Bronchial epithelial cell (primary cell): ENCODE measurements around the gene NDUFB5. TPM values are rescaled to one million over a fixed set of nuclear protein-coding genes. Genes with fewer than 3 reads are reported as not detected.

Source experiments
- DNase-seq: peaks from one replicate; pipeline ENCODE4 v3.0.0-alpha.2; 2010; ENCODE audit warnings: low read depth
- FAIRE-seq: peaks from 2 replicates; lab custom pipeline; 2011; peaks lifted over from hg19 to GRCh38; lab: Jason Lieb, UNC
- H3K27me3 ChIP-seq: 2 replicates; pipeline ENCODE4 v1.5.1; 2011; ENCODE audit warnings: low read length; ENCODE audit not compliant: control insufficient read depth, insufficient read depth
- H3K36me3 ChIP-seq: 2 replicates; pipeline ENCODE4 v1.5.1; 2011; ENCODE audit warnings: low read length; ENCODE audit not compliant: control insufficient read depth, insufficient read depth
- H3K4me3 ChIP-seq: 2 replicates; pipeline ENCODE4 v1.5.1; 2011; ENCODE audit warnings: mild to moderate bottlenecking, low read depth, low read length, control low read depth
- total RNA-seq: library from RNA; depleted of rRNA; stranded (reverse); fragments of >200 nt; gene quantifications from 2 replicates; pipeline ENCODE4 v1.2.1, GENCODE V29; 2014
- TF ChIP-seq, protein P1 (sequence below): IDR thresholded peaks from 2 replicates; pipeline ENCODE4 v1.5.1; 2011; ENCODE audit warnings: mild to moderate bottlenecking, moderate library complexity, low read length, control low read depth, inconsistent platforms; ENCODE audit not compliant: insufficient read depth, severe bottlenecking

NDUFB5 gene
- total RNA-seq, 1 donor from 2014 or later, result 92.9 TPM

DNA sequence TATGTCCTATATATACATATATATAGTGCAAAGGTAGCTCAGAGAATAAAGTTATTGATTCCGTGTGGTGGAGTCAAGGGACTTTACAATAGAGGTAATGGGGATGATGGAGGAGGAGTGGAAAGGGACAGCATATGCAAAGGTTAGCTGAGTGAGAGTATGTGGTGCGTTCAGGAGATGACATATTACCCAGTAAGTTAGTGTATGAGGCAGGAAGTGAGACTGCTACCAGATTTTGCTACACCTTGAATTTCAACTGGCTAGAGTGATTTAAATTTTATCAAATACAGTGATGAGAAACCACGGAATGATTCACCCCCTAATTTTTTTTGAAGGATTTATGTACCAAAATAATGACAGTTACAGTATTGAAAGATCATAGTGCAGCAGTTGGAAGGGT lies 39.1 kb upstream of the NDUFB5 start:
- DNase-seq (no peak), FAIRE-seq (no peak)
- Histone ChIP-seq H3K27me3 (no peaks in the 10 kb centered on the region), H3K36me3 (no peaks in the 10 kb centered on the region), H3K4me3 (no peak overlapping the region)
- TF ChIP-seq, protein P1, sequence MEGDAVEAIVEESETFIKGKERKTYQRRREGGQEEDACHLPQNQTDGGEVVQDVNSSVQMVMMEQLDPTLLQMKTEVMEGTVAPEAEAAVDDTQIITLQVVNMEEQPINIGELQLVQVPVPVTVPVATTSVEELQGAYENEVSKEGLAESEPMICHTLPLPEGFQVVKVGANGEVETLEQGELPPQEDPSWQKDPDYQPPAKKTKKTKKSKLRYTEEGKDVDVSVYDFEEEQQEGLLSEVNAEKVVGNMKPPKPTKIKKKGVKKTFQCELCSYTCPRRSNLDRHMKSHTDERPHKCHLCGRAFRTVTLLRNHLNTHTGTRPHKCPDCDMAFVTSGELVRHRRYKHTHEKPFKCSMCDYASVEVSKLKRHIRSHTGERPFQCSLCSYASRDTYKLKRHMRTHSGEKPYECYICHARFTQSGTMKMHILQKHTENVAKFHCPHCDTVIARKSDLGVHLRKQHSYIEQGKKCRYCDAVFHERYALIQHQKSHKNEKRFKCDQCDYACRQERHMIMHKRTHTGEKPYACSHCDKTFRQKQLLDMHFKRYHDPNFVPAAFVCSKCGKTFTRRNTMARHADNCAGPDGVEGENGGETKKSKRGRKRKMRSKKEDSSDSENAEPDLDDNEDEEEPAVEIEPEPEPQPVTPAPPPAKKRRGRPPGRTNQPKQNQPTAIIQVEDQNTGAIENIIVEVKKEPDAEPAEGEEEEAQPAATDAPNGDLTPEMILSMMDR, result no peak

DNA sequence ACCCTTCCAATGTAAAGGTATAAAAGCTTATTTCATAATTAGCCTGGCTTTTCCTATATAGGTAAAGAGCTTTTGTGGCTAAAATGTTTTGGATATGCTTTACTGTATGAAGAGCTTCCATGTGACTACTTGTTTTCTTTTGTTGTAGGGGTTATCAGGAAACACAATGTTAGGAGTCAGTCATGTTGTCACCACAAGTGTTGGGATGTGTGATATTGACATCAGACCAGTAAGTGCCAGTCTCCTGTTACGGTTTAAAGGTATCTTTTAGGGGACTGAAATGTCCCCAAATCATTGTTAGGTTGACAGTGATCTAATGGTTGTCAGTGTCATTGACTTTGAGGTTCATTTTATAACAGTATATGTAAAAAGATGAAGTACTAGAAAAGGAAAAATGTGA lies 23.6 kb upstream of the NDUFB5 start:
- H3K36me3 ChIP-seq, result peaks cover 5% of the 10 kb centered on the region

GRCh38 chr3:179589143-179589542 lies 15.5 kb upstream of the NDUFB5 start:
- H3K4me3 ChIP-seq, result no peak overlapping the region
- FAIRE-seq (no peak), DNase-seq (no peak)
- no peaks in the 10 kb centered on the region for H3K27me3 ChIP-seq
- peaks cover 6% of the 10 kb centered on the region for H3K36me3 ChIP-seq
- TF ChIP-seq, protein P1, result no peak

More for the DNA sequence above, 23.6 kb upstream of the NDUFB5 start:
- FAIRE-seq, result no peak
- Histone ChIP-seq H3K27me3 (no peaks in the 10 kb centered on the region), H3K4me3 (no peak overlapping the region)
- TF ChIP-seq, protein P1, result no peak
- no peak for DNase-seq

DNA sequence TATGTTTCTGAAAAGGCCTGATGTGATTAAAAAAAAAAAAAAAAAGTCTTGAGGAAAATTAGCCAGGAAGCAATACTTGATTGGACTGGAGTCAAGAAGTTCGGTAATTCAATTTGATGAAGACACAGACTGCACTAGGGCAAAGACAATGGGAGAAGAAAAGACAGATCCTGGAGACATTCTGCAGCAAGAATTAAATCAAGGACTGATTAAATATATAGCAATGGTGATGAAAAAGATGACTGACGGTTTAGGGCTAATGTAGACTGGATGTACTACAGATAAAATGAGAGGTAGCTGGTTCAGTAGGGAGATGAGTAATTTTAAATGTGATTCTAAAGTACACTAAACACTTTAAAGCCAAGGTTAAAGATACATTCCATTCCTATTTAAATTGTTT lies 13.9 kb upstream of the NDUFB5 start:
- Histone ChIP-seq H3K36me3 (peaks cover 8% of the 10 kb centered on the region), H3K27me3 (no peaks in the 10 kb centered on the region), H3K4me3 (no peak overlapping the region)
- DNase-seq (no peak), FAIRE-seq (no peak)
- TF ChIP-seq, protein P1, result no peak

DNA sequence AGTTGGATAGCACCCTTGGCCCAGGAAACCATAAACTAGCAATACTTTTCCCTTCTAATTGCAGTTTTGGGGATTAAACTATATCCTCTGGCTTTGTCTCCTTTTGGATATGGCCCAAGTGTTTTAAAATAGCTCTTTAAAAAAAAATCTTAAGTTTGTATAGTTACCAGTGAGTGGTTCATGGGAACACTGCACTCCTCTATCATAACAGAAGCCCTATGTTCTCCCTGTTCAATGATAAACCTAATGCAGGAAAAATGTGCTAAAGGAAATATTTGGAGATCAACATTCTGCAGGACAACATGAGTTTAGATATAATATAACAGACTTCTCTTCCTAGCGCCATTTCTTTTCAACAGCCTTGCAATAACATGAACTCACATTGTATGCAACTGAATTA lies 13.3 kb upstream of the NDUFB5 start:
- H3K4me3 ChIP-seq, result no peak overlapping the region
- TF ChIP-seq, protein P1, result no peak
- peaks cover 8% of the 10 kb centered on the region for H3K36me3 ChIP-seq
- no peaks in the 10 kb centered on the region for H3K27me3 ChIP-seq
- DNase-seq, result no peak
- FAIRE-seq, result no peak

DNA sequence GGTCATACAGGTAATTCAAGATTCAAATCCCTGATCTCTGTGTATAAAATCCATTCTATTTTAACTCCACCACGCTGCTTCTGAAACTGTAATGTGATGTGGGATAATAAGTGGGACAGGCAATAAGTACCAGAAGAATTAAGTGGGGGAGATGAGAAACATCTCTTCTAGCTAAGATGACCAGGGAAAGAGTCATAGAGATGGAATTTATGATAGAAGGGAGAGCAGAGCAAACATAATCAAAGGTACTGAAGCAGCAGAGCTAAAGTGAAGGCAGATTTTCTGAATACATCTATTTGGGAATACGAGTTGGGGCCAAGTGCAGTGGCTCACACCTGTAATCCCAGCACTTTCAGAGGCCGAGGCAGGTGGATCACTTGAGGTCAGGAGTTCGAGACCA lies 5.1 kb upstream of the NDUFB5 start:
- FAIRE-seq, result no peak
- H3K36me3 ChIP-seq, result peaks cover 7% of the 10 kb centered on the region

More for the DNA sequence above, 5.1 kb upstream of the NDUFB5 start:
- no peak overlapping the region for H3K4me3 ChIP-seq
- TF ChIP-seq, protein P1, result no peak
- no peaks in the 10 kb centered on the region for H3K27me3 ChIP-seq
- DNase-seq, result no peak
